A673 (cell line): ENCODE measurements around the gene DGKD. TPM values are rescaled to one million over a fixed set of nuclear protein-coding genes. Genes with fewer than 3 reads are reported as not detected.
A peak's percentile ranks its signal among the peaks of the same experiment; 100 is the strongest.

Source experiments
- BruUV-seq: library from RNA; stranded (reverse); fragments of 400-500 nt; replicated peaks from 2 replicates; lab custom pipeline; 2021; lab: Mats Ljungman, UMichigan
- CTCF ChIA-PET: fragments of 300-600 bp; sonication (Branson Sonifier 250); formaldehyde crosslinking; loops from one replicate; lab custom pipeline; 2022; ENCODE audit warnings: antibody characterized with exemption; lab: Charles Lee
- POLR2A ChIA-PET: fragments of 300-600 bp; sonication (Branson Sonifier 250); formaldehyde crosslinking; loops from one replicate; lab custom pipeline; 2022; ENCODE audit warnings: antibody characterized with exemption; ENCODE audit not compliant: low non-redundant PET; lab: Charles Lee
- DNase-seq: peaks from one replicate; pipeline ENCODE4 v3.0.0-alpha.2; 2015; ENCODE audit warnings: low spot score
- H3K27ac ChIP-seq: fragments of 200-600 bp; sonication (generic); 2 replicates; pipeline ENCODE4 v1.5.1; 2016; ENCODE audit warnings: mixed run types, low read depth, mild to moderate bottlenecking, mixed read lengths, antibody characterized with exemption, low read length; ENCODE audit not compliant: poor library complexity, severe bottlenecking
- H3K27me3 ChIP-seq: fragments of 200-600 bp; sonication (generic); replicated peaks from 2 replicates; pipeline ENCODE4 v1.6.1; 2017; ENCODE audit warnings: mixed run types, low read depth, mild to moderate bottlenecking, mixed read lengths, antibody characterized with exemption, low read length; ENCODE audit not compliant: insufficient read depth, poor library complexity
- H3K36me3 ChIP-seq: fragments of 200-600 bp; sonication (generic); 2 replicates; pipeline ENCODE4 v1.6.1; 2016; ENCODE audit warnings: mixed run types, mild to moderate bottlenecking, mixed read lengths, antibody characterized with exemption, low read length; ENCODE audit not compliant: insufficient read depth, poor library complexity, severe bottlenecking
- H3K4me1 ChIP-seq: fragments of 200-600 bp; sonication (generic); 2 replicates; pipeline ENCODE4 v1.6.1; 2017; ENCODE audit warnings: mixed run types, mild to moderate bottlenecking, mixed read lengths, antibody characterized with exemption, low read length; ENCODE audit not compliant: insufficient read depth, poor library complexity, severe bottlenecking
- H3K4me3 ChIP-seq: fragments of 200-600 bp; sonication (generic); 2 replicates; pipeline ENCODE4 v1.5.1; 2016; ENCODE audit warnings: low read depth, mixed run types, mild to moderate bottlenecking, mixed read lengths, low read length; ENCODE audit not compliant: poor library complexity, severe bottlenecking
- H3K9me3 ChIP-seq: fragments of 200-600 bp; sonication (generic); 2 replicates; pipeline ENCODE4 v1.6.1; 2016; ENCODE audit warnings: mixed run types, low read depth, mild to moderate bottlenecking, mixed read lengths, antibody characterized with exemption, low read length; ENCODE audit not compliant: poor library complexity, severe bottlenecking
- EZH2 ChIP-seq: fragments of 200-600 bp; sonication (generic); IDR thresholded peaks from 2 replicates; pipeline ENCODE4 v1.6.1; 2017; ENCODE audit warnings: borderline replicate concordance, low read depth, mild to moderate bottlenecking, mixed read lengths, antibody characterized with exemption, low read length; ENCODE audit not compliant: poor library complexity, severe bottlenecking
- intact Hi-C: fragments of 100-400 bp; cut with micrococcal nuclease; formaldehyde crosslinking; loops from one replicate; pipeline ENCODE4 v1.10.0; 2022; ENCODE audit not compliant: unreplicated experiment
- total RNA-seq: library from RNA; stranded (reverse); gene quantifications from 2 replicates; pipeline ENCODE4 v1.2.3, GENCODE V29; 2021
- TF ChIP-seq, protein P1 (sequence below): fragments of 300-800, 200-600 bp; sonication (generic); conservative IDR thresholded peaks from 2 replicates; pipeline ENCODE4 v1.5.1; 2017; ENCODE audit warnings: low read depth, mild to moderate bottlenecking, antibody characterized with exemption, low read length, moderate library complexity, mixed read lengths

DGKD gene
- total RNA-seq, 1 experiment from 2014 or later: 128 TPM

DNA sequence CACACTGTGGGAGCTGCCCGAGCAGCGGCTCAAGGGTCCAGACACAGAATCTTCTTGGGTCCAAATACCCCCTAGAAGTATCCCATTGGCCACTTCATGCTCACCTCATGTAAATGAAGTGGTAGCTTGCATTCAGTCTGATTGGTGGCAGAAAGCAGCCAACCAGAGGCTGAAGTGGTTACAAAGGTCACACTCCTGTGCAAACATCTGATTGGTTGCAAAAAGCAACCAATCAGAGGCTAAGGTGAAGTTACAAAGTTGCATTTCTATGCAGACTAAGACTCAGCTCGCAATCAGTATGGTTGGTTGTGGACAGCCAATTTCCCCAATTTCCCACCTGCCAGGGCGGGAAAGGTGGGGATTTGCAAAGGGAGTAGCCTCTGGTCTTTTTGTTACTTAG lies 94.3 kb downstream of the DGKD start:
- TF ChIP-seq EZH2: no peak
- TF ChIP-seq, protein P1, sequence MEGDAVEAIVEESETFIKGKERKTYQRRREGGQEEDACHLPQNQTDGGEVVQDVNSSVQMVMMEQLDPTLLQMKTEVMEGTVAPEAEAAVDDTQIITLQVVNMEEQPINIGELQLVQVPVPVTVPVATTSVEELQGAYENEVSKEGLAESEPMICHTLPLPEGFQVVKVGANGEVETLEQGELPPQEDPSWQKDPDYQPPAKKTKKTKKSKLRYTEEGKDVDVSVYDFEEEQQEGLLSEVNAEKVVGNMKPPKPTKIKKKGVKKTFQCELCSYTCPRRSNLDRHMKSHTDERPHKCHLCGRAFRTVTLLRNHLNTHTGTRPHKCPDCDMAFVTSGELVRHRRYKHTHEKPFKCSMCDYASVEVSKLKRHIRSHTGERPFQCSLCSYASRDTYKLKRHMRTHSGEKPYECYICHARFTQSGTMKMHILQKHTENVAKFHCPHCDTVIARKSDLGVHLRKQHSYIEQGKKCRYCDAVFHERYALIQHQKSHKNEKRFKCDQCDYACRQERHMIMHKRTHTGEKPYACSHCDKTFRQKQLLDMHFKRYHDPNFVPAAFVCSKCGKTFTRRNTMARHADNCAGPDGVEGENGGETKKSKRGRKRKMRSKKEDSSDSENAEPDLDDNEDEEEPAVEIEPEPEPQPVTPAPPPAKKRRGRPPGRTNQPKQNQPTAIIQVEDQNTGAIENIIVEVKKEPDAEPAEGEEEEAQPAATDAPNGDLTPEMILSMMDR: no peak
- no TSS peak for BruUV-seq
- Histone ChIP-seq H3K4me1 (peaks cover 7% of the 10 kb centered on the region), H3K9me3 (no peaks in the 10 kb centered on the region), H3K4me3 (no peak overlapping the region), H3K27me3 (no peaks in the 10 kb centered on the region), H3K36me3 (peaks cover 66% of the 10 kb centered on the region), H3K27ac (peak overlapping the region; percentile 4)
- no peak for DNase-seq
- ChIA-PET POLR2A (no interaction called here), CTCF (interaction anchor here (1.0 to 1.8 kb wide), 3 partner anchors 264 to 478 kb away, joined by 3 to 8 read pairs (median 4); partner anchors contain the start of gene UGT1A5)
- intact Hi-C loops: loop anchor here (5.0 kb wide), 1 partner anchor 384 kb away; no protein-coding TSS in a partner anchor

GRCh38 chr2:233449081-233449901 lies 95.0 kb downstream of the DGKD start:
- ChIA-PET POLR2A (interaction anchor here (0.6 kb wide), 1 partner anchor 40 kb away, joined by 3 read pairs; no protein-coding TSS in a partner anchor), CTCF (interaction anchor here (0.5 to 1.8 kb wide), 4 partner anchors 23 to 477 kb away, joined by 3 to 8 read pairs (median 4); partner anchors contain the start of gene UGT1A5)
- Histone ChIP-seq H3K27ac (no peak overlapping the region), H3K9me3 (no peaks in the 10 kb centered on the region), H3K36me3 (peaks cover 69% of the 10 kb centered on the region), H3K4me3 (no peak overlapping the region), H3K4me1 (peaks cover 7% of the 10 kb centered on the region), H3K27me3 (no peaks in the 10 kb centered on the region)
- DNase-seq: peak; percentile 74
- intact Hi-C loops: loop anchor here (1.0 to 5.0 kb wide), 2 partner anchors 262 to 383 kb away; no protein-coding TSS in a partner anchor
- no peak for TF ChIP-seq EZH2
- TF ChIP-seq, protein P1: peak; percentile 89
- no TSS peak for BruUV-seq

DNA sequence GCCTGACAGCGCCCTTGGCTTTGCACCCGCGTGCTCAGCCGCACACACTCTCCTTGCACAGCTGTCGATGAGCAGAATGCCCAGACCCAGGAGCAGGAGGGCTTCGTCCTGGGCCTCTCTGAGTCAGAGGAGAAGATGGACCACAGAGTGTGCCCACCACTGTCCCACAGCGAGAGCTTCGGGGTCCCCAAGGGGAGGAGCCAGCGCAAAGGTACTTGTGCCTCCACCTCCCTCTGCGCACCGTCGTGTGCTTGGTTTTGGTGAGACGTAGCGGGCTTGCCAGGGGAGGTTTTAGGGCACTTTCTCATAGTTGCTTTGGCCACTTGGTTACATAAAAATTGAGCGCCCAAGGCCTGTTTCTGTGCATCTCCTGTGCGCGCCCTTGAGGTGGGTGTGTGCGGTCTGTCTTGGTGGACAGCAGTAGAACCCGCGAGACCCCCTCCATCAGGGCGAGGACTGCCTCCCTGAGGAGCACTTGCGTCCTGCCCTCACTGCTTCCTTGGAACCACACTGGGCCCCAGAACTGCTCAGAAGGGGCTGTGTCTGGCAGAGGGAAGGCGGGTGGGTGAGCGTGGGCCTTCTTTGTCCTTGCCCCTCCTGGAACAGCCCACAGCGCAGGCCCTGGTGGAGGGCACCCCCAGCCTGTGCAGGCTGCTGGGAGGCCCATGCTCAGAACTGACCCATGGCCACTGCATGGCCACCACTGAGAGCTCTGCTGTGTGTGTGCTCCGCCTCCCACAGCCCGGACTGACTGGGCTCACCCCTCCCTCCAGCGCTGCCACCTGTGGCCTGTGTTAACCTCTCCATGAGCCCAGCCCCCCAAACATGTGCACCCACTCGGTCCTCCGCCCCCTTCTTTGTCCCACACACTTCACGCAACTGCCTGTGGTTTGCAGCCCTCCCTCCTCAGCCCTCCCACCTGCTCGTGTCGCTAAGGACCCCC lies 95.9 kb downstream of the DGKD start:
- no TSS peak for BruUV-seq
- H3K27ac ChIP-seq: peak overlapping the region; percentile 59
- H3K4me1 ChIP-seq: peaks cover 7% of the 10 kb centered on the region
- no peak for TF ChIP-seq EZH2
- TF ChIP-seq, protein P1: no peak
- CTCF ChIA-PET: interaction anchor here (1.2 kb wide), 1 partner anchor 476 kb away, joined by 3 read pairs; no protein-coding TSS in a partner anchor
- no peaks in the 10 kb centered on the region for H3K9me3 ChIP-seq
- no peaks in the 10 kb centered on the region for H3K27me3 ChIP-seq
- peaks cover 75% of the 10 kb centered on the region for H3K36me3 ChIP-seq
- intact Hi-C loops: loop anchor here (1.0 to 5.0 kb wide), 2 partner anchors 261 to 382 kb away; no protein-coding TSS in a partner anchor
- no peak for DNase-seq
- H3K4me3 ChIP-seq: no peak overlapping the region
- POLR2A ChIA-PET: no interaction called here
